Ovary (tissue), 9 donors: ENCODE data around the gene LIM2. TPM values are rescaled to one million over a fixed set of nuclear protein-coding genes. Genes with fewer than 3 reads are reported as not detected.
"Not testable (repeated sequence)": the region's sequence is repeated elsewhere in the genome, so short reads cannot be mapped to it uniquely, and the experiment has no call there.

Experiments
- DNase-seq, 5 donors: peaks; one replicate each; pipeline ENCODE4 v3.0.0-alpha.2; 2019 to 2020
- H3K27ac ChIP-seq, 2 donors: fragments of 200-600 bp; one replicate each; pipeline versions ENCODE4 v1.5.1 to v1.8.0; 2019 to 2022
- H3K27me3 ChIP-seq: fragments of 200-600 bp; one replicate; pipeline ENCODE4 v1.8.0; 2022
- H3K36me3 ChIP-seq: fragments of 200-600 bp; sonication (generic); one replicate; pipeline ENCODE4 v1.5.1; 2019
- H3K4me1 ChIP-seq: one replicate; pipeline ENCODE4 v1.8.1; 2013; ENCODE audit warnings: mild to moderate bottlenecking, moderate library complexity; ENCODE audit not compliant: insufficient read depth
- H3K4me3 ChIP-seq: fragments of 200-600 bp; sonication (generic); one replicate; pipeline ENCODE4 v1.5.1; 2017
- H3K9me3 ChIP-seq, 2 donors: fragments of 200-600 bp in 1 of 2; sonication (generic) in 1 of 2; one replicate each; pipeline versions ENCODE4 v1.5.1 to v1.8.1; 2013 to 2019; ENCODE audit warnings: mild to moderate bottlenecking in 1 of 2, moderate library complexity in 1 of 2
- CTCF ChIP-seq, 3 donors: fragments of 450-650 bp in 2 of 3; fragments of 200-600 bp in 1 of 3; IDR thresholded peaks; one replicate each; pipeline versions ENCODE4 v1.5.1 to v1.8.0; 2016 to 2022; ENCODE audit warnings: antibody characterized with exemption in 3 of 3, mild to moderate bottlenecking in 1 of 3
- EP300 ChIP-seq: sonication (generic); formaldehyde crosslinking; IDR thresholded peaks from one replicate; pipeline ENCODE4 v1.6.1; 2017; ENCODE audit warnings: antibody characterized with exemption
- POLR2A ChIP-seq: fragments of 450-650 bp; IDR thresholded peaks from one replicate; pipeline ENCODE4 v1.6.1; 2017; ENCODE audit warnings: antibody characterized with exemption, mild to moderate bottlenecking, moderate library complexity
- WGBS, 3 donors: extraction: QIAGEN DNeasy Blood & Tissue Kit in 1 of 3; methylation state at CpG; one replicate each; pipeline versions ENCODE4 v1.1.5 to v1.1.7; 2013 to 2017; 5-methylcytosine and 5-hydroxymethylcytosine counted together
- intact Hi-C, 4 donors: fragments of 100-400 bp; cut with DNase I; formaldehyde crosslinking; loops; one replicate each; pipeline versions ENCODE4 v1.11.0 to v1.15.1; 2022 to 2023
- polyA plus RNA-seq, 2 donors: library from polyadenylated mRNA; stranded (reverse); fragments of 200-250 nt in 1 of 2; fragments of 350-450 nt in 1 of 2; fragmentation: Illumina TruSeq in 1 of 2; extraction: RNeasy Lipid Tissue Mini Kit (QIAGEN cat#74804) in 1 of 2; gene quantifications; one replicate each; pipeline ENCODE4 v1.2.3, GENCODE V29; 2013 to 2014
- total RNA-seq, 7 donors: library from RNA; depleted of rRNA in 2 of 7; stranded (reverse); fragments of >200 nt in 2 of 7; fragmentation: NEBNext Ultra II Directional in 3 of 7; extraction: Animal tissue kit (Norgen Biotek cat#: 25700) in 3 of 7; gene quantifications; one replicate each; pipeline versions ENCODE4 v1.1.0 to v1.2.4, GENCODE V29; 2016 to 2023
- donor health status: DM: no; HTN: no; CAD: no; lungs with moderate emphysema.
- donor health status: DM: no; HTN: no; CAD: no.
- donor health status: Bipolar disorder and iron deficiency.
- donor health status: DM: yes; HTN: yes; CAD: no.
- donor health status: DM: no; HTN: no; CAD: no.
- donor health status: DM: yes; HTN: yes; CAD: no.

Gene LIM2
- total and polyA plus RNA-seq, 9 donors: not detected

DNA sequence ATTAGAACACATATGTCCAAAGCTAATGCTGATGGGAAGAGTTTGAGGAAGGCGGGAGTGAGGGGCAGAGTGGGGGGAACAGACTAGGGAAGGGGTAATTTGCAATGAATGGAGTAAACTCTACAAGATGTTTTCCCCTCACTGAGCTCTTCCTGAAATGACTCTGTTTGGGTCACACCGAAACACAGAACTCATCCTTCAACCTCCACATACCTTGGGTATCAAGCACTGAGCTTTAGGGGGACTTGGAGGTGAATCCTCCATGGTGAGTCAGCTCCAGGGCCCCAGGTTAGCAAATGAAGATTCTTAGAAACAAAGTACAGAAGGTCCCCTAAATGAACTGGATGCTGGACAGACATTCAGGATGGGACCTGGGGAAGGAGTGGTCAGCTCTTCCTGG is 30.9 kb upstream of the LIM2 start:
- H3K36me3 ChIP-seq: no peaks in the 10 kb centered on the region
- WGBS, 3 donors: 79 to 89% (median 81%) methylated on average over 2 of the region's 2 CpGs
- TF ChIP-seq CTCF (IDR thresholded peaks at IDR 0.05): no peak
- no peak for TF ChIP-seq POLR2A
- no peak for TF ChIP-seq EP300
- H3K4me3 ChIP-seq: no peak overlapping the region
- intact Hi-C loops: no loop called here
- no peaks in the 10 kb centered on the region for H3K27me3 ChIP-seq
- H3K27ac ChIP-seq: no peak overlapping the region
- DNase-seq: no peak
- H3K9me3 ChIP-seq: no peaks in the 10 kb centered on the region
- no peaks in the 10 kb centered on the region for H3K4me1 ChIP-seq

DNA sequence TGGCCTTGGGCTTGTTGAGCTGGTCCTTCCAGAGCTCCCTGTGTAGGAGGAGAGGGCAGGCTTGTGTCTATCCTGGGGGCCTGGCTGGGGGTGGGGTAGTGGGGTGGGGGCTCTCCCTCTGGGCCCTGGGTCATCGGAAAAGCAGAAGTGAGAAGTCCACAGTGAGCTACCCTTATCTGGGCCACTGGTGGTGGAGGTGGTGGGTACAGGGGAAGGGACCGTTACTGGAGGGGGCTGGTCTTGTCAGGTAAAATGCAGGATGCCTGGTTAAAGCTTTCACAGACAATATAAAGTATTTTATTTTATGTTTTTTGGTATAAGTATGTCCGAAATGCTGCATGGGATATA is 30.0 kb upstream of the LIM2 start:
- intact Hi-C loops: no loop called here
- Histone ChIP-seq H3K4me1 (no peaks in the 10 kb centered on the region), H3K36me3 (no peaks in the 10 kb centered on the region), H3K9me3 (no peaks in the 10 kb centered on the region), H3K27ac (no peak overlapping the region), H3K4me3 (no peak overlapping the region), H3K27me3 (no peaks in the 10 kb centered on the region)
- no peak for DNase-seq
- WGBS, 3 donors: 63 to 67% (median 63%) methylated on average over 3 of the region's 3 CpGs
- TF ChIP-seq POLR2A: no peak
- no peak for TF ChIP-seq EP300
- no peak for TF ChIP-seq CTCF (IDR thresholded peaks at IDR 0.05)

DNA sequence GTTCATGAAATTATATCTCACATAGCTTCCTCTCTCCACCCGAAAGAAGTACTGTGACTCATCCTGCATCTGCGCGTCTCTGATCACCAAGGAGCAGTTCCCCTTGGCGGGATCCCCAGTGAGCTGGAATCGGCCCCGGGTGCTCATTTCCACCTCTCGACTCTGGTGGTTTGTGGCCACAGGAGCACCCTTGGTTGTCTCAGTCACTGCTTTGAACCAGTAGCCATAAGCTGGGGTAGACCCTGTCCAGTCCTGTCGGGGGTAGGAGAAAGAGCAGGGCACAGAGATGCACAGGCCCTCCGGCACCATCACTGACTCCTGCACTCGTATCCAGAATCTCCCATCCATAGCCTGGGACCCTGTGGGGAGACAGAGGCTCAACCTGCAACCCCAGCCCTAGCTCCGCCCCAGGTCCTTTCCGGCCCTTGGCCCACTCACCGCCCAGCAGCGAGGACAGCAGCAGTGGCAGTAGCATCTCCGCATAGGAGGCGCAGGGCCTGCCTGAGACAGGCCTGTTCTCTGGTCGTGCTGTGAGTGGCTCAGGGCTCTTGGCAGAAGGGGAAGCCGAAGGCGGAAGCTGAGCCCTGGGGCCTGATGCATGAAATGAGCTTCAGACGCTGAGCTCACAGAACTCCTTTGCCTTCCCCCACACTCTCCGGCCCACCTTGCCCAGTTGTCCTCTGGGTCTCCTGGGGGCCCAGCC is 29.5 kb upstream of the LIM2 start, which contains the start of gene SIGLEC10:
TSS of gene SIGLEC10 (minus strand) at position 536 of the 703 bp plus-strand sequence. CDS start at position 475, 61 bp downstream.
- no peaks in the 10 kb centered on the region for H3K36me3 ChIP-seq
- intact Hi-C loops: no loop called here
- TF ChIP-seq POLR2A: no peak
- TF ChIP-seq EP300: no peak
- TF ChIP-seq CTCF (IDR thresholded peaks at IDR 0.05): no peak
- H3K27ac ChIP-seq: no peak within 1 kb of the TSS
- DNase-seq: no peak
- H3K27me3 ChIP-seq: no peaks in the 10 kb centered on the region
- no peaks in the 10 kb centered on the region for H3K9me3 ChIP-seq
- H3K4me3 ChIP-seq: no peak within 1 kb of the TSS
- 55 to 59% (median 57%) methylated on average over 21 of the region's 21 CpGs for WGBS, 3 donors
- H3K4me1 ChIP-seq: no peaks in the 10 kb centered on the region

DNA sequence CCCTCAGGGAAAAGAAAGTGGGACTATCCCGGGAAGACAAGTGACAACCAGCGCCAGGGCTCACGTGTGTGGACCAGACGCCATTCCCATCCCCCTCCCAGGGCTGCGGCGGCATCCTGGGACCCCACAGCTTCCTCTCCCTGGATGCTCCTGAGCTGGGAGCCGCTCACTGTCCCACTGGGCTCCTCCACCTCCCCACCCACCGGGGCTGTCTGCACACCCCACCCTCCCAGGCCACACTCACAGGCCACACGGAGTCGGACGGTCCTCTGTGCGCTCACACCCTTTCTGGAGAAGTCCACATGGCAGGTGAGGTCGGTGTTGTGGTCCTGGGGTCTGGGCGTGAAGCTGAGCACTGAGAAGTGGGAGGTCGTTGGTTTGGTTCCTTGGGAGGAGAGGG is 28.6 kb upstream of the LIM2 start:
- H3K36me3 ChIP-seq, H3K4me3 ChIP-seq, intact Hi-C loops, H3K4me1 ChIP-seq, H3K27me3 ChIP-seq, H3K9me3 ChIP-seq, H3K27ac ChIP-seq, DNase-seq: not testable (repeated sequence)
- WGBS, 3 donors: 64 to 75% (median 69%) methylated on average over 13 to 15 of the region's 15 CpGs

- Histone ChIP-seq H3K27me3 (no peaks in the 10 kb centered on the region), H3K4me1 (no peaks in the 10 kb centered on the region)
- 79 to 85% (median 80%) methylated on average over 12 of the region's 12 CpGs for WGBS, 3 donors
Observed at GRCh38 chr19:51415187-51415586, 27.4 kb upstream of the LIM2 start.

More at GRCh38 chr19:51415187-51415586, 27.4 kb upstream of the LIM2 start:
- Histone ChIP-seq H3K36me3 (no peaks in the 10 kb centered on the region), H3K4me3 (no peak overlapping the region), H3K27ac (no peak overlapping the region), H3K9me3 (no peaks in the 10 kb centered on the region)
- no peak for DNase-seq
- TF ChIP-seq POLR2A (no peak), CTCF (IDR thresholded peaks at IDR 0.05) (no peak), EP300 (no peak)
- intact Hi-C loops: no loop called here
